PC-3 (cell line): ENCODE data around the gene CASKIN2. TPM values are rescaled to one million over a fixed set of nuclear protein-coding genes. Genes with fewer than 3 reads are reported as not detected.

ENCODE experiments used
- ATAC-seq: fragments of 200-7000 bp; cut with Tn5 transposase; 2 replicates; pipeline ENCODE4 v1.9.1; 2020; ENCODE audit warnings: mild to moderate bottlenecking, moderate library complexity
- BruUV-seq: library from RNA; stranded (reverse); fragments of 400-500 nt; replicated peaks from 2 replicates; lab custom pipeline; 2021; lab: Mats Ljungman, UMichigan
- CTCF ChIA-PET: fragments of 300-600 bp; sonication (Branson Sonifier 250); formaldehyde crosslinking; loops from one replicate; lab custom pipeline; 2022; ENCODE audit warnings: antibody characterized with exemption; lab: Charles Lee
- POLR2A ChIA-PET: fragments of 300-600 bp; sonication (Branson Sonifier 250); formaldehyde crosslinking; loops from one replicate; lab custom pipeline; 2022; ENCODE audit warnings: antibody characterized with exemption; ENCODE audit not compliant: unreplicated experiment; lab: Charles Lee
- DNase-seq: peaks from one replicate; pipeline ENCODE4 v3.0.0-alpha.2; 2015
- H2AFZ ChIP-seq: fragments of 300-600 bp; sonication (generic); 2 replicates; pipeline ENCODE4 v1.6.0; 2016; ENCODE audit warnings: antibody characterized with exemption, low read length
- H3F3A ChIP-seq: fragments of 300-600 bp; sonication (generic); one replicate; pipeline ENCODE4 v1.6.0; 2017; ENCODE audit warnings: antibody characterized with exemption, low read length, control low read depth, mild to moderate bottlenecking; ENCODE audit not compliant: unreplicated experiment
- H3K27ac ChIP-seq: fragments of 300-600 bp; sonication (generic); 2 replicates; pipeline ENCODE4 v1.5.1; 2016; ENCODE audit warnings: mild to moderate bottlenecking, low read length
- H3K27me3 ChIP-seq: fragments of 300-600 bp; sonication (generic); 2 replicates; pipeline ENCODE4 v1.6.1; 2016; ENCODE audit warnings: low read length, mixed read lengths
- H3K36me3 ChIP-seq: fragments of 300-600 bp; sonication (generic); 2 replicates; pipeline ENCODE4 v1.6.1; 2016; ENCODE audit warnings: low read depth, mixed run types, low read length, mixed read lengths
- H3K4me1 ChIP-seq: fragments of 300-600 bp; sonication (generic); 2 replicates; pipeline ENCODE4 v1.5.1; 2016; ENCODE audit warnings: low read length; ENCODE audit not compliant: insufficient read depth
- H3K4me2 ChIP-seq: fragments of 300-600 bp; sonication (generic); 2 replicates; pipeline ENCODE4 v1.6.0; 2016; ENCODE audit warnings: low read length
- H3K4me3 ChIP-seq: fragments of 300-600 bp; sonication (generic); 2 replicates; pipeline ENCODE4 v1.5.1; 2016; ENCODE audit warnings: mild to moderate bottlenecking, low read length, mixed read lengths
- H3K79me2 ChIP-seq: fragments of 300-600 bp; sonication (generic); 2 replicates; pipeline ENCODE4 v1.6.1; 2017; ENCODE audit warnings: low read length, mixed read lengths
- H3K9ac ChIP-seq: fragments of 300-600 bp; sonication (generic); 2 replicates; pipeline ENCODE4 v1.6.0; 2016; ENCODE audit warnings: mild to moderate bottlenecking, low read length
- H3K9me2 ChIP-seq: fragments of 300-600 bp; sonication (generic); replicated peaks from 2 replicates; pipeline ENCODE4 v1.6.1; 2016; ENCODE audit warnings: mixed run types, low read length, mixed read lengths
- H3K9me3 ChIP-seq: fragments of 300-600 bp; sonication (generic); 2 replicates; pipeline ENCODE4 v1.6.1; 2016; ENCODE audit warnings: low read length, mixed read lengths
- H4K20me1 ChIP-seq: fragments of 300-600 bp; sonication (generic); 2 replicates; pipeline ENCODE4 v1.6.1; 2016; ENCODE audit warnings: low read length, mixed read lengths
- EZH2 ChIP-seq: fragments of 300-600 bp; sonication (generic); IDR thresholded peaks from one replicate; pipeline ENCODE4 v1.6.1; 2017; ENCODE audit warnings: antibody characterized with exemption, mild to moderate bottlenecking, low read length; ENCODE audit not compliant: unreplicated experiment
- EZH2phosphoT487 ChIP-seq: fragments of 300-600 bp; sonication (generic); IDR thresholded peaks from 2 replicates; pipeline ENCODE4 v1.6.1; 2018; ENCODE audit warnings: mild to moderate bottlenecking, antibody characterized with exemption, low read length, borderline replicate concordance
- intact Hi-C: fragments of 100-400 bp; cut with micrococcal nuclease; formaldehyde crosslinking; loops from 2 replicates; pipeline ENCODE4 v1.9.0; 2023
- total RNA-seq: library from RNA; depleted of rRNA; stranded (reverse); fragments of >200 nt; gene quantifications from 2 replicates; pipeline ENCODE4 v1.2.3, GENCODE V29; 2014
- TF ChIP-seq, protein P1 (sequence below): fragments of 300-600 bp; sonication (generic); conservative IDR thresholded peaks from 2 replicates; pipeline ENCODE4 v1.5.1; 2017; ENCODE audit warnings: antibody characterized with exemption, low read depth, mild to moderate bottlenecking, low read length

Gene CASKIN2
- total RNA-seq, 1 experiment from 2014 or later: 22.0 TPM

DNA sequence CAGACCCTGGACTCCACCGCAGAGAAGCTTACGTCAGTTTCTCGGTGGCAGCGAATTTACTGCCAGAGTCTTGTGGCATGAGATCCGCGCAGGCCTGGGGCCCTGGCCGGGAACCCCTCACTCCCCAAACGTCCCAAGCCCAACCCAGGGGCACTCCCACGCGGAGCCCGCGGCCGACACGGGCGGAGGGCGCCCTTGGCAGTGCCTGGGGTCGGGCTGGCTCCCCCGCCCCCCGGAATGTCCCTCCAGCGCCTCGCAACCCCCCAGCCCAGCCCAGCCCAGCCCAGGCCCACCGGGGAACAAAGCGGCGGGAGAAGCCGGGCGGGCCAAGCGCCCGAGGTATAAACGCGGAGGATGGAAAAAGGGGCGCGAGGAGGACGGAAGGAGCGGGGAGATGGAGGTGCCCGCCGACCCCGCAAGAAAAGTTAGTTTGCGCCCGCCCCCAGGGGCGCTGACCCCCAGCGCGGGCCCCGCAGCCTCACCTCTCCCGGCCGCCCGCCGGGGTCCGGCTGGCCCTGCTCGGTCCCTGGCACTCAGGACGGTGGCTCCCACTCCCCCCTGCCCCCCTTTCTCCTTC, 330 bp downstream of the CASKIN2 start:
- Histone ChIP-seq H3K27ac (peak overlapping the region; percentile 8), H3K9me3 (no peaks in the 10 kb centered on the region), H4K20me1 (peaks cover 24% of the 10 kb centered on the region), H3K9ac (peak overlapping the region; percentile 73), H3F3A (no peaks in the 10 kb centered on the region), H3K4me2 (peak overlapping the region; percentile 93), H3K79me2 (peaks cover 58% of the 10 kb centered on the region), H2AFZ (peak overlapping the region; percentile 96), H3K36me3 (no peaks in the 10 kb centered on the region; the same call in 1 of the 2 replicates), H3K4me1 (peaks cover 47% of the 10 kb centered on the region), H3K9me2 (no peaks in the 10 kb centered on the region), H3K27me3 (no peaks in the 10 kb centered on the region), H3K4me3 (peak overlapping the region; percentile 78)
- BruUV-seq: no TSS peak
- TF ChIP-seq, protein P1, sequence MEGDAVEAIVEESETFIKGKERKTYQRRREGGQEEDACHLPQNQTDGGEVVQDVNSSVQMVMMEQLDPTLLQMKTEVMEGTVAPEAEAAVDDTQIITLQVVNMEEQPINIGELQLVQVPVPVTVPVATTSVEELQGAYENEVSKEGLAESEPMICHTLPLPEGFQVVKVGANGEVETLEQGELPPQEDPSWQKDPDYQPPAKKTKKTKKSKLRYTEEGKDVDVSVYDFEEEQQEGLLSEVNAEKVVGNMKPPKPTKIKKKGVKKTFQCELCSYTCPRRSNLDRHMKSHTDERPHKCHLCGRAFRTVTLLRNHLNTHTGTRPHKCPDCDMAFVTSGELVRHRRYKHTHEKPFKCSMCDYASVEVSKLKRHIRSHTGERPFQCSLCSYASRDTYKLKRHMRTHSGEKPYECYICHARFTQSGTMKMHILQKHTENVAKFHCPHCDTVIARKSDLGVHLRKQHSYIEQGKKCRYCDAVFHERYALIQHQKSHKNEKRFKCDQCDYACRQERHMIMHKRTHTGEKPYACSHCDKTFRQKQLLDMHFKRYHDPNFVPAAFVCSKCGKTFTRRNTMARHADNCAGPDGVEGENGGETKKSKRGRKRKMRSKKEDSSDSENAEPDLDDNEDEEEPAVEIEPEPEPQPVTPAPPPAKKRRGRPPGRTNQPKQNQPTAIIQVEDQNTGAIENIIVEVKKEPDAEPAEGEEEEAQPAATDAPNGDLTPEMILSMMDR: no peak
- TF ChIP-seq EZH2 (no peak), EZH2phosphoT487 (no peak)
- intact Hi-C loops: loop anchor here (1.0 to 5.0 kb wide), 4 partner anchors 58 to 117 kb away; partner anchors contain the start of genes SMIM5 and TMEM94
- ChIA-PET POLR2A (no interaction called here), CTCF (no interaction called here)
- ATAC-seq (no peak; the same call in 1 of the 2 replicates), DNase-seq (peak; percentile 34)

GRCh38 chr17:75514299-75514918, 928 bp downstream of the CASKIN2 start:
- peak overlapping the region; percentile 96 for H2AFZ ChIP-seq
- DNase-seq: peak; percentile 90
- H3K9me2 ChIP-seq: no peaks in the 10 kb centered on the region
- ATAC-seq: peak; percentile 14
- peak overlapping the region; percentile 93 for H3K4me2 ChIP-seq
- TF ChIP-seq, protein P1: no peak
- TF ChIP-seq EZH2phosphoT487 (no peak), EZH2 (no peak)
- H3K27me3 ChIP-seq: no peaks in the 10 kb centered on the region
- POLR2A ChIA-PET: interaction anchor here (0.6 kb wide), 1 partner anchor 84 kb away, joined by 14 read pairs; no protein-coding TSS in a partner anchor
- no peaks in the 10 kb centered on the region for H3F3A ChIP-seq
- no TSS peak for BruUV-seq
- H3K9ac ChIP-seq: peak overlapping the region; percentile 73
- H3K36me3 ChIP-seq: no peaks in the 10 kb centered on the region; the same call in 1 of the 2 replicates
- intact Hi-C loops: loop anchor here (2.0 kb wide), 1 partner anchor 74 kb away; no protein-coding TSS in a partner anchor
- H3K79me2 ChIP-seq: peaks cover 62% of the 10 kb centered on the region
- H3K9me3 ChIP-seq: no peaks in the 10 kb centered on the region
- peaks cover 24% of the 10 kb centered on the region for H4K20me1 ChIP-seq
- H3K27ac ChIP-seq: peak overlapping the region; percentile 8
- CTCF ChIA-PET: interaction anchor here (1.0 to 1.3 kb wide), 2 partner anchors 11 to 17 kb away, joined by 7 read pairs; partner anchors contain the start of gene LLGL2
- H3K4me3 ChIP-seq: peak overlapping the region; percentile 78
- peaks cover 47% of the 10 kb centered on the region for H3K4me1 ChIP-seq
